ENCODE results near the gene PTPRK.

Gene PTPRK

GRCh38 chr6:128517124-128517523 lies 3.3 kb downstream of the PTPRK start:
- H3K4me3 ChIP-seq (ENCODE audit: low read length) = no peak overlapping the region
- DNase-seq (ENCODE audit: low read depth) = no peak
- TF ChIP-seq CTCF (conservative IDR thresholded peaks at IDR 0.05; ENCODE audit: low read length) = no peak

DNA sequence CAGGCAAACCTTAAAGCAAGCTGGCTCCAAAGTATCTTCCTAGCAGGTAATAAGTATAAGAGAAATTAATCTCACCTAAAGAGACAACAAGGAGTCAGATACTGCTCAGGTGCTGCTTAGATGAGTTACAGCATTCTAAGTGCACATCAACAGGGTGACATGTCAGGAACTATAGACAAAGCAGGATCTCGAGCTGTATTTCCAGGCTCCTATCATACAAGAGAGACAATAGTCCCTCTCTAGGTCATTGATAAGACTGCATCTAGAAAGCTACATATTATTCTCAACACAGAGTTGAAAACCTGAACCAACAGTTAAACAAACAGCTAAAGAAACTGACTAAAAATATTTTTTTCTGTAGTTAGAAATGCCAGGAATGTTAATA lies 3.9 kb downstream of the PTPRK start:
- H3K4me3 ChIP-seq (ENCODE audit: low read length) = no peak overlapping the region
- peak; percentile 36 for DNase-seq (ENCODE audit: low read depth)
- TF ChIP-seq CTCF (conservative IDR thresholded peaks at IDR 0.05; ENCODE audit: low read length) = peak; percentile 56

GRCh38 chr6:128515550-128516513 lies 4.6 kb downstream of the PTPRK start:
- no peak for TF ChIP-seq CTCF (conservative IDR thresholded peaks at IDR 0.05; ENCODE audit: low read length)
- peak; percentile 44 for DNase-seq (ENCODE audit: low read depth)
- no peak overlapping the region for H3K4me3 ChIP-seq (ENCODE audit: low read length)

- no peak overlapping the region for H3K4me3 ChIP-seq (ENCODE audit: low read length)
- no peak for TF ChIP-seq CTCF (conservative IDR thresholded peaks at IDR 0.05; ENCODE audit: low read length)
- DNase-seq (ENCODE audit: low read depth) = no peak
Measured at GRCh38 chr6:128513878-128514277, 6.5 kb downstream of the PTPRK start.

DNA sequence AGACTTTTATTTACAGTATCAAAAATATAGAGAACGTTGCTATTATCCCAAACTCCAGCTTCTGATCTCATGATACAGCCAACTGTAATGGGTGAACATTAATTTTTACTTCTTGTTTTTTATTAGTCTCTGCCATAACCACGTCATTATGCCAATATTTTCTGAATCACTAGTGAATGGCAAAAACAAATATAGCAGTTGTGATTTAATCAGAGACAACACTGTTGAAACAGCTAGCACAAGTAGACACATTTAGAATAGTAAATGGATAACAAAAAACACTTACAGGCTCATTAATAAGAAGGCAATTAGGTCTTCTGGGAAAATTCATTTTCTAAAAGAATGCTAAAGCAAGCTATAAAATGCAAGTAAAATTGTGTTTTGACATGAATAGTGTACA lies 8.1 kb downstream of the PTPRK start:
- no peak for TF ChIP-seq CTCF (conservative IDR thresholded peaks at IDR 0.05; ENCODE audit: low read length)
- H3K4me3 ChIP-seq (ENCODE audit: low read length) = no peak overlapping the region
- DNase-seq (ENCODE audit: low read depth) = no peak

GRCh38 chr6:128511506-128511905 lies 8.9 kb downstream of the PTPRK start:
- no peak for DNase-seq (ENCODE audit: low read depth)
- no peak for TF ChIP-seq CTCF (conservative IDR thresholded peaks at IDR 0.05; ENCODE audit: low read length)
- H3K4me3 ChIP-seq (ENCODE audit: low read length) = no peak overlapping the region

DNA sequence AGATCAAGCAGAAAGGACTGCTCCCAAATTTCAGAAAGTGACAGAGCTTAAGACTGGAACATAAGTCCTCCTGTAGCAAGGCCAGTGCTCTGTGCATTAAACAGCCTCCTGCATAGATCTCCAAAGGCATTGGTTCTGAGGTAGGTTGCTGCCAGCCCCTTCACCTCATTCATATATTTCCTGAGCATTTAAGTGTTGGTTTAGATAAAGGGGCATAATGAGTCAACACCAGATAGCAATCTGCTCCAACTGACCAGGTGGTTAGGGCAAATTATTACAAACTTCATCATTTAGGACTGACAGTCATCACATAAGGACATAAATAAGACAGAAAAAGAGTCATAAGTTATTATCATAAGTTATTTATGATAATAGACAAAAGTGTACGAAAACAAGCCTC lies 10.7 kb downstream of the PTPRK start:
- no peak for DNase-seq (ENCODE audit: low read depth)
- no peak for TF ChIP-seq CTCF (conservative IDR thresholded peaks at IDR 0.05; ENCODE audit: low read length)
- H3K4me3 ChIP-seq (ENCODE audit: low read length) = no peak overlapping the region

All from AG10803 (cell line).